NCI-H2196 treated with DMSO at 0.1 percent for 48 hours (cell line): ENCODE data around the gene FTHL17.

Experiments
- DNase-seq: peaks from one replicate; lab custom pipeline; 2025; ENCODE audit not compliant: unreplicated experiment; lab: John Stamatoyannopoulos, UW

Gene FTHL17

DNA sequence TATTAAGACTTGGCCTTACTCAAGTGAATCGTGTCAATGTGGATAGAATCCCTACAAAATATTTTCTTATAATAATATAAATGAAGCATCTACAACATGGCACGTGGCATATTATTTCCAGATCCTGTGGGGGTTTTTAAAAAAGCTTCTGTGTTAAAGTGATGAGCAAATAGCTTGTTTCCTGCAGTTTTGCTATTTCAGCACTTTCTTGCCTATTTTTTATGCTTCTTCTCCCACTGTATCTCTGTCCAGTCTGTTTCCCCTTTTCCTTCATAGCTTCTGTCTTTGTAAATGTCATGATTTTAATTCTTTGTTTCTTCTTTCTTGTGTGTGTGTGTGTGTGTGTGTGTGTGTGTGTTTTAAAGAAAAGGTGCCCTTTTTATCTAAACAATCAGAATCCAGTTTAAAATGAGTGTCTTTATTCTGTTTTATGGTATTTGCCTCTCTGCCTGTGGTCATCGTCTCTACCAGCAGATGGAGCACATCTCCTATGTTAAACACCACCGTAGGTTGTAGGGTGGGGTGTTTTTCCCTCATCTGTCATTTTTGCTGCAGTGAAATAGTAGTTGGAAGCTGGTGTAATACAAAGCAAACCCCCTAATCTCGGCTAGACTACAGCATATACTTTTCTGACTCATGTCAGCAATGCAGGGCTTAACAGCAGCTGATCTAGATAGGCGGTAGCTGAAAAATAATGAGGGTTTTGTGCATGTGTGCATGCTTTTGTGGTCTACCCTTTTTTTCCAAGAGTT, 33.1 kb downstream of the FTHL17 start:
- no peak for DNase-seq

DNA sequence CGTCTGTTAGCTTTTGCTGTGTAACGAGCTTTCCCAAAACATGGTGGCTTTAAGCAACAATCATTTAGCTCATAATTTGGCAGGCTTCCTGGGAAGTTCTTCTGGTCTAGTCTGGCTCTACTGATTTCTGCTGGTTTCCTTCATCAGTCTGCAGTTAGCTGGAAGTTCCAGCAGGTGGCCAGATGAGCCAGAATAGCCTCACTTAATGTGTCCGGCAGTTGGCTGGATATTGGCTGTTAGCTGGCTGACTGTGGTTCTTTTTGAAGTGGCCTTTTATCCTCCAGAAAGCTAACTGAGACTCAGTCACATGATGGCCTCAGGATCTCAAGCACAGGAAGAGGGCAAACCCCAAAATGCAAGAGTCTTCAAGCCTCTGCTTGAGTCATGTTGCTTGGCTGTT, 34.9 kb downstream of the FTHL17 start:
- DNase-seq: no peak

DNA sequence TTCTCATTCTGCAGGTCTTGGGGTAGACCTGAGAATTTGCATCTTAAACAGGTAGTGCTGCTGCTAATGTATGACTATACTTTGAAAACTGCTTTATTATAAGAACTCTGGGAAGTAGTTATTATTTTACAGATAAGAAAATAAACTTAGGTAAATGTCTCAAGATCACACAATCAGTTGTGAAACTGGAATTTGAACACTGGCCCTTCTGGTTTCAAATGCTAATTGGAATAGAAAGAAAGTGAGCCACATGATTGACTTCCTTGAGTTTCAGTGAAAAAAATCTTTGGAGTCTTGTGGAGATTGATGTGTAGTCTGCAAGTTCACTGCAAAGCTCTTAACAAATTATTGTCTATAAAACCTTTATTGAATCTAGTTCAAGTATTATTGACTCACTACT, 44.5 kb downstream of the FTHL17 start:
- no peak for DNase-seq

GRCh38 chrX:31024866-31025265, 47.0 kb downstream of the FTHL17 start:
- no peak for DNase-seq

DNA sequence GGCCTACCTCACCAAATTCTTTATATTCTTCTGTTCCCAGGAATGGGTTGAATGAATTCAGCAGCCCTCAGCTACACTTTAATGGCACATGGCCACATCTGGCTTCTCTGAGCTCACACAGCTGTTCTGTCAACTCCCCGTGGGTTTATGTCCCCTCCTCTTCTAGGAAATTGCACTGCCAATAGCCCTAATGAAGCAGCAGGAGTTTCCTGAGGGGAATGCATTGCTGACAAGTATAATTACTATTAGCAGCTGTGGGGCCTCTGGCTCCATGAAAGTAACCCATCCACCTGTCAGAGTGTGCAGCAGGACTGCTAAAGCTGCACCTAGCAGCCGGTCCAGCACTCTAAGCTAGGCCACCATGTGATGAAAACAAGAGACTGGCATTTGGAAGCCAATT, 50.3 kb downstream of the FTHL17 start:
- DNase-seq: no peak
